MCF 10A (cell line): Measurements from ENCODE around the gene PALLD. TPM values are rescaled to one million over a fixed set of nuclear protein-coding genes. Genes with fewer than 3 reads are reported as not detected.

ENCODE experiments used
- BruUV-seq: library from RNA; stranded (reverse); fragments of 400-500 nt; replicated peaks from 2 replicates; lab custom pipeline; 2021; lab: Mats Ljungman, UMichigan
- CTCF ChIA-PET: fragments of 300-600 bp; sonication (Branson Sonifier 250); formaldehyde crosslinking; extraction: SDS; loops from one replicate; lab custom pipeline; 2021; ENCODE audit warnings: antibody characterized with exemption, inconsistent platforms; lab: Yijun Ruan, JAX
- POLR2A ChIA-PET: fragments of 300-600, 350-650 bp; sonication (Branson Sonifier 250); formaldehyde crosslinking; extraction: SDS; loops from one replicate; lab custom pipeline; 2020; ENCODE audit warnings: antibody characterized with exemption, inconsistent platforms; lab: Yijun Ruan, JAX
- DNase-seq: peaks from one replicate; pipeline ENCODE4 v3.0.0-alpha.2; 2018; ENCODE audit not compliant: unreplicated experiment
- H3K27ac Mint-ChIP-seq: one replicate; pipeline ENCODE4 v1.8.0; 2022; ENCODE audit warnings: mild to moderate bottlenecking, low read depth, mixed read lengths; ENCODE audit not compliant: unreplicated experiment
- H3K27me3 Mint-ChIP-seq: one replicate; pipeline ENCODE4 v1.8.0; 2022; ENCODE audit warnings: mixed read lengths; ENCODE audit not compliant: insufficient read depth, unreplicated experiment
- H3K36me3 Mint-ChIP-seq: one replicate; pipeline ENCODE4 v1.8.0; 2022; ENCODE audit warnings: mild to moderate bottlenecking, moderate library complexity, mixed read lengths; ENCODE audit not compliant: insufficient read depth, unreplicated experiment
- H3K4me1 Mint-ChIP-seq: one replicate; pipeline ENCODE4 v1.8.0; 2022; ENCODE audit warnings: mixed read lengths; ENCODE audit not compliant: insufficient read depth, unreplicated experiment
- H3K4me3 Mint-ChIP-seq: one replicate; pipeline ENCODE4 v1.8.0; 2022; ENCODE audit warnings: mild to moderate bottlenecking, moderate library complexity, mixed read lengths; ENCODE audit not compliant: unreplicated experiment
- H3K9me3 Mint-ChIP-seq: one replicate; pipeline ENCODE4 v1.8.0; 2022; ENCODE audit warnings: mixed read lengths; ENCODE audit not compliant: unreplicated experiment
- CTCF ChIP-seq: fragments of 200-600 bp; IDR thresholded peaks from one replicate; pipeline ENCODE4 v1.8.0; 2022; ENCODE audit warnings: antibody characterized with exemption, mild to moderate bottlenecking; ENCODE audit not compliant: unreplicated experiment
- intact Hi-C: fragments of 100-400 bp; cut with micrococcal nuclease; formaldehyde crosslinking; loops from 2 replicates; pipeline ENCODE4 v1.14.1; 2022
- total RNA-seq: library from RNA; stranded (reverse); gene quantifications from 2 replicates; pipeline ENCODE4 v1.2.3, GENCODE V29; 2022

PALLD gene
- total RNA-seq, 1 experiment from 2014 or later: 191 TPM

- ChIA-PET CTCF (no interaction called here), POLR2A (interaction anchor here (0.7 kb wide), 1 partner anchor 80 kb away, joined by 3 read pairs; no protein-coding TSS in a partner anchor)
- intact Hi-C loops: no loop called here
- BruUV-seq: no TSS peak
- no peak for TF ChIP-seq CTCF
- no peak overlapping the region for H3K4me3 Mint-ChIP-seq
- H3K27me3 Mint-ChIP-seq: no peaks in the 10 kb centered on the region
- H3K36me3 Mint-ChIP-seq: no peaks in the 10 kb centered on the region
- no peak for DNase-seq
- H3K4me1 Mint-ChIP-seq: peaks cover 12% of the 10 kb centered on the region
- H3K9me3 Mint-ChIP-seq: no peaks in the 10 kb centered on the region
- H3K27ac Mint-ChIP-seq: no peak overlapping the region
Measured at GRCh38 chr4:168577624-168578023, 80.8 kb downstream of the PALLD start.

- no peaks in the 10 kb centered on the region for H3K27me3 Mint-ChIP-seq
- H3K9me3 Mint-ChIP-seq: no peaks in the 10 kb centered on the region
- no peak overlapping the region for H3K4me3 Mint-ChIP-seq
- ChIA-PET POLR2A (interaction anchor here (0.6 kb wide), 1 partner anchor 65 kb away, joined by 4 read pairs; no protein-coding TSS in a partner anchor), CTCF (interaction anchor here (0.7 to 1.0 kb wide), 2 partner anchors 130 to 341 kb away, joined by 3 read pairs; no protein-coding TSS in a partner anchor)
- H3K4me1 Mint-ChIP-seq: peaks cover 8% of the 10 kb centered on the region
- no peak for TF ChIP-seq CTCF
- no peaks in the 10 kb centered on the region for H3K36me3 Mint-ChIP-seq
- no TSS peak for BruUV-seq
- intact Hi-C loops: no loop called here
- H3K27ac Mint-ChIP-seq: no peak overlapping the region
- no peak for DNase-seq
Measured at GRCh38 chr4:168580228-168580627, 83.4 kb downstream of the PALLD start.

GRCh38 chr4:168584321-168584771, 87.5 kb downstream of the PALLD start:
- Mint-ChIP-seq H3K4me1 (peaks cover 39% of the 10 kb centered on the region), H3K27me3 (no peaks in the 10 kb centered on the region), H3K27ac (no peak overlapping the region), H3K36me3 (peaks cover 6% of the 10 kb centered on the region), H3K4me3 (no peak overlapping the region), H3K9me3 (no peaks in the 10 kb centered on the region)
- BruUV-seq: no TSS peak
- POLR2A ChIA-PET: interaction anchor here (0.7 kb wide), 1 partner anchor 283 kb away, joined by 3 read pairs; no protein-coding TSS in a partner anchor
- CTCF ChIA-PET: interaction anchor here (0.6 to 0.7 kb wide), 3 partner anchors 11 to 99 kb away, joined by 3 to 5 read pairs (median 4); no protein-coding TSS in a partner anchor
- DNase-seq: no peak
- TF ChIP-seq CTCF: no peak
- intact Hi-C loops: loop anchor here (2.0 kb wide), 3 partner anchors 70 to 420 kb away; no protein-coding TSS in a partner anchor

- Mint-ChIP-seq H3K27ac (no peak overlapping the region), H3K36me3 (peaks cover 6% of the 10 kb centered on the region), H3K9me3 (no peaks in the 10 kb centered on the region), H3K4me3 (no peak overlapping the region), H3K27me3 (no peaks in the 10 kb centered on the region), H3K4me1 (peaks cover 45% of the 10 kb centered on the region)
- TF ChIP-seq CTCF: peak; percentile 84
- no TSS peak for BruUV-seq
- POLR2A ChIA-PET: interaction anchor here (0.7 to 5.1 kb wide), 11 partner anchors 15 to 333 kb away, joined by 3 to 44 read pairs (median 3); no protein-coding TSS in a partner anchor
- DNase-seq: peak; percentile 89
- CTCF ChIA-PET: interaction anchor here (0.5 to 3.4 kb wide), 68 partner anchors 10 to 344 kb away, joined by 3 to 47 read pairs (median 5); no protein-coding TSS in a partner anchor
- intact Hi-C loops: loop anchor here (1.0 to 5.0 kb wide), 9 partner anchors 49 to 419 kb away; no protein-coding TSS in a partner anchor
Measured at GRCh38 chr4:168585168-168586091, 88.6 kb downstream of the PALLD start.
